HL-60 (cell line): ENCODE data around the gene TRNT1.

Experiments used
- GABPA ChIP-seq: IDR thresholded peaks from 2 replicates; pipeline ENCODE4 v1.6.1; 2012; ENCODE audit warnings: low read depth
- TF ChIP-seq, protein P1 (sequence below): IDR thresholded peaks from one replicate; pipeline ENCODE4 v1.5.1; 2011; ENCODE audit warnings: low read length, control low read depth, inconsistent platforms; ENCODE audit not compliant: insufficient read depth

DNA sequence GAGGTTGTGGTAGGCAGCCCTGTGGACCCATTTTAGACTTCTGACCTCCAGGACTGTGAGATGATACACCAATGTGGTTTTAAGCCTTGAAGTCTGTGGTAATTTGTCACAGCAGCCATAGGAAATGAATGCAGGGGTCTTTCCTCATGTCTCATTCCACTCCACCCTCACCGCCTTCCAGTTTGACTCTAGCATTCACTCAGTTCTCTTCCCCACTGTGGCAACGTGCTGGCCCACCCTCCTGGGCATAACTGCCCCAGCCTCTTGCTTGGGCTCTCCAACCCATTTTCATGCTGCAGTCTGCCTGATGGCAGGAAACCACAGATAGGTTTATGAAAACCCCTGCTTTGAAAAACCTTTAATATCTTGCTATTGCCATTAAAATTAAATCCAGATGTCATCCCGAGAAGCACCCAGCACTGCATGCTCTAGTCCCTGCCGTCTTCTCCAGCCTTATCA is 7.3 kb upstream of the TRNT1 start:
- TF ChIP-seq, protein P1, sequence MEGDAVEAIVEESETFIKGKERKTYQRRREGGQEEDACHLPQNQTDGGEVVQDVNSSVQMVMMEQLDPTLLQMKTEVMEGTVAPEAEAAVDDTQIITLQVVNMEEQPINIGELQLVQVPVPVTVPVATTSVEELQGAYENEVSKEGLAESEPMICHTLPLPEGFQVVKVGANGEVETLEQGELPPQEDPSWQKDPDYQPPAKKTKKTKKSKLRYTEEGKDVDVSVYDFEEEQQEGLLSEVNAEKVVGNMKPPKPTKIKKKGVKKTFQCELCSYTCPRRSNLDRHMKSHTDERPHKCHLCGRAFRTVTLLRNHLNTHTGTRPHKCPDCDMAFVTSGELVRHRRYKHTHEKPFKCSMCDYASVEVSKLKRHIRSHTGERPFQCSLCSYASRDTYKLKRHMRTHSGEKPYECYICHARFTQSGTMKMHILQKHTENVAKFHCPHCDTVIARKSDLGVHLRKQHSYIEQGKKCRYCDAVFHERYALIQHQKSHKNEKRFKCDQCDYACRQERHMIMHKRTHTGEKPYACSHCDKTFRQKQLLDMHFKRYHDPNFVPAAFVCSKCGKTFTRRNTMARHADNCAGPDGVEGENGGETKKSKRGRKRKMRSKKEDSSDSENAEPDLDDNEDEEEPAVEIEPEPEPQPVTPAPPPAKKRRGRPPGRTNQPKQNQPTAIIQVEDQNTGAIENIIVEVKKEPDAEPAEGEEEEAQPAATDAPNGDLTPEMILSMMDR: no peak
- no peak for TF ChIP-seq GABPA
